ENCODE data around the gene SCRN1. TPM values are rescaled to one million over a fixed set of nuclear protein-coding genes. Genes with fewer than 3 reads are reported as not detected.
A peak's percentile ranks its signal among the peaks of the same experiment; 100 is the strongest.

SCRN1 gene
- total and polyA plus RNA-seq, 7 experiments from 2014 or later = 1.6 to 8.7 (median 2.3) TPM

DNA sequence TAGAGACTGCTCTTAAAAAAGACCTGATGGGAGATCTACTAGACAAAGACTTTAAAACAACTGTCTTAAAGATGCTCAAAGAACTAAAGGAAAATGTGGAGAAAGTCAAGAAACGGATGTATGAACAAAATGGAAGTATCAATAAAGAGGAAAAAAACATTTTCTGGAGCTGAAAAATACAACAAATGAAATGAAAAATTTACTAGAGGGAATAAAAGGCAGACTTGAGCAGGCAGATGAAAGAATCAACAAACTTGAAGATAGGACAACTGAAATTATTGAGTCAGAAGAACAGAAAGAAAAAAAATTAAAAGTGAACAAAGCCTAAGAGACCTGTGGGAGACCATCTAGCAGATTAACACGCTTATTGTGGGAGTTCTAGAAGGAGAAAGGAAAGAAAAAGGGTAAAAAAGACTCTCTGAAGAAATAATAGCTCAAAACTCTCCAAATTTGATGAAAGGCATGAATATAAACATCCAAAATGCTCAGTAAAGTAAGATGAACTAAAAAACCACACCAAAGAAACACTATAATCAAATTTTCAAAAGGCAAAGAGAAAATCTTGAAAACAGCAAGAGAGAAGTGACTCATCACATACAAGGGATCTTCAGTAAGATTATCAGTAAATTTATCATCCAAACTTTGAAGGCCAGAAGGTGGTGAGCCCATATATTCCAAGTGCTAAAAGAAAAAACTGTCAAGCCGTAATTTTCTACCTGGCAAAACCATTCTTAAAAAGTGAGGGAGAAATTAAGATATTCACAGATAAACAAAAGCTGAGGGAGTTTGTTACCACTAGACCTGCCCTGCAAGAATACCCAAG, 83.2 kb downstream of the SCRN1 start:
- no peaks in the 10 kb centered on the region for H3K4me1 Mint-ChIP-seq
- ChIA-PET POLR2A (no interaction called here), CTCF (interaction anchor here (1.1 kb wide), 1 partner anchor 15 kb away, joined by 3 read pairs; no protein-coding TSS in a partner anchor)
- peaks cover 6 to 40% (median 27%) of the 10 kb centered on the region in 5 donors for H3K27me3 Mint-ChIP-seq
- peaks cover 13 to 55% (median 26%) of the 10 kb centered on the region in 11 donors for H3K9me3 Mint-ChIP-seq
- Histone ChIP-seq H3K4me1 (ENCODE audit: control insufficient read depth in 2 of 2, insufficient read depth in 2 of 2, low read length in 2 of 2) (no peaks in the 10 kb centered on the region), H3K9me3 (ENCODE audit: control insufficient read depth in 2 of 3, low read length in 3 of 3) (peaks cover 0 to 22% (median 7%) of the 10 kb centered on the region in 3 experiments), H3K27me3 (ENCODE audit: control insufficient read depth in 2 of 2, insufficient read depth in 2 of 2, low read length in 2 of 2) (no peaks in the 10 kb centered on the region), H3K4me3 (ENCODE audit: low read length) (no peak overlapping the region), H3K36me3 (ENCODE audit: control insufficient read depth in 2 of 3, insufficient read depth in 3 of 3, low read length in 3 of 3) (no peaks in the 10 kb centered on the region), H3K27ac (ENCODE audit: low read depth, low read length) (no peak overlapping the region)
- no peak for DNase-seq
- intact Hi-C loops (cut with micrococcal nuclease) = no loop called here
- H3K36me3 Mint-ChIP-seq = peaks cover 4 to 20% (median 10%) of the 10 kb centered on the region in 5 donors
- H3K27ac Mint-ChIP-seq = no peak overlapping the region
- H3K4me3 Mint-ChIP-seq = no peak overlapping the region
- ATAC-seq = no peak

DNA sequence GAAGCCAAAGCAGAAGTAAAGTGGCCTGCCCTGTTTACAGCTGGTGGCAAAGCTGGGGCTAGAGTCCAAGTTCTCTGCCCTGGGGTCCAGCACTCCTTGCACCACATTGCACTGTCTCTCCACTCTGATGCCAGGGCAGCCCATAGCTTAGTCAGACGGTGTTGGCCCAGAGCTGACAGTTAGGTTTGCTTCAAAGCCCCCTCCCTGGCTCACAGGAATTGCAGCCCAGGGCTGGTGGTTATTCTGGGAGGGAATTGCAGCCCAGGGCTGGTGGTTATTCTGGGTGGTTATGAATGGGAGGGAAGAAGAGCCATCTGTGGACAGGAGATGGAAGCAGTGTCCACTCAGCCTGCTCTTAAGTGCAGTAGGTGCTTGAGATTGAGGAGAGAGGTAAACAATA, 88.9 kb downstream of the SCRN1 start:
- no peak overlapping the region for H3K27ac ChIP-seq (ENCODE audit: low read depth, low read length)
- ATAC-seq (peak; percentile 20), DNase-seq (no peak)
- no peaks in the 10 kb centered on the region for H3K27me3 ChIP-seq (ENCODE audit: control insufficient read depth in 2 of 2, insufficient read depth in 2 of 2, low read length in 2 of 2)
- no peaks in the 10 kb centered on the region for H3K36me3 ChIP-seq (ENCODE audit: control insufficient read depth in 2 of 3, insufficient read depth in 3 of 3, low read length in 3 of 3)
- Mint-ChIP-seq H3K4me1 (peaks cover 0 to 6% (median 0%) of the 10 kb centered on the region in 7 donors), H3K4me3 (no peak overlapping the region), H3K9me3 (peaks cover 6 to 52% (median 13%) of the 10 kb centered on the region in 11 donors), H3K36me3 (peaks cover 0 to 24% (median 5%) of the 10 kb centered on the region in 5 donors), H3K27ac (no peak overlapping the region), H3K27me3 (peaks cover 3 to 40% (median 36%) of the 10 kb centered on the region in 5 donors)
- no peak overlapping the region for H3K4me3 ChIP-seq (ENCODE audit: low read length)
- peaks cover 0 to 10% (median 0%) of the 10 kb centered on the region in 3 experiments for H3K9me3 ChIP-seq (ENCODE audit: control insufficient read depth in 2 of 3, low read length in 3 of 3)
- ChIA-PET POLR2A (no interaction called here), CTCF (no interaction called here)
- intact Hi-C loops (cut with micrococcal nuclease) = no loop called here
- H3K4me1 ChIP-seq (ENCODE audit: control insufficient read depth in 2 of 2, insufficient read depth in 2 of 2, low read length in 2 of 2) = no peaks in the 10 kb centered on the region

DNA sequence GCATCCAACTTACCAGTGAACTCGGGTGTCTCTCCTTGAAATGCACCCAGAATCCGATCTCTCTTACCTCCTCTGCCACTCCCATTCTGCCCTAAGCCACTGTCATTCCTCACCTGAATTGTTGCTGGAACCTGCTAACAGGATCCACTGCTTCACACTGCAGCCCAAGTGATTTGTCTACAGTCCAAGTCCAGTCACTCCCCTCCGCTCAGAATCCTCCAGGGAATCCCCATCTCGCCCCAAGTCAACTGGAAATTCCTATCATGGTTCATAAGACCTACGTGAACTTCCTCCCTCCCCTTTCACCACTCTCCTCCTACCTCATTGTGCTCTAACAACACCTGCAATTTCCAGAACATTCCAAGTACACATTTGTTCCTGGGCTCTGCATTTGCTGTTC, 91.3 kb downstream of the SCRN1 start:
- Mint-ChIP-seq H3K4me1 (peaks cover 0 to 6% (median 0%) of the 10 kb centered on the region in 7 donors), H3K4me3 (no peak overlapping the region), H3K9me3 (peaks cover 0 to 31% (median 5%) of the 10 kb centered on the region in 11 donors), H3K36me3 (peaks cover 0 to 14% (median 5%) of the 10 kb centered on the region in 5 donors), H3K27me3 (peaks cover under 1 to 34% (median 28%) of the 10 kb centered on the region in 5 donors), H3K27ac (no peak overlapping the region)
- Histone ChIP-seq H3K27me3 (ENCODE audit: control insufficient read depth in 2 of 2, insufficient read depth in 2 of 2, low read length in 2 of 2) (no peaks in the 10 kb centered on the region), H3K9me3 (ENCODE audit: control insufficient read depth in 2 of 3, low read length in 3 of 3) (no peaks in the 10 kb centered on the region), H3K36me3 (ENCODE audit: control insufficient read depth in 2 of 3, insufficient read depth in 3 of 3, low read length in 3 of 3) (no peaks in the 10 kb centered on the region), H3K27ac (ENCODE audit: low read depth, low read length) (no peak overlapping the region), H3K4me3 (ENCODE audit: low read length) (no peak overlapping the region), H3K4me1 (ENCODE audit: control insufficient read depth in 2 of 2, insufficient read depth in 2 of 2, low read length in 2 of 2) (no peaks in the 10 kb centered on the region)
- POLR2A ChIA-PET = no interaction called here
- no peak for DNase-seq
- intact Hi-C loops (cut with micrococcal nuclease) = no loop called here
- ATAC-seq = no peak
- CTCF ChIA-PET = no interaction called here

DNA sequence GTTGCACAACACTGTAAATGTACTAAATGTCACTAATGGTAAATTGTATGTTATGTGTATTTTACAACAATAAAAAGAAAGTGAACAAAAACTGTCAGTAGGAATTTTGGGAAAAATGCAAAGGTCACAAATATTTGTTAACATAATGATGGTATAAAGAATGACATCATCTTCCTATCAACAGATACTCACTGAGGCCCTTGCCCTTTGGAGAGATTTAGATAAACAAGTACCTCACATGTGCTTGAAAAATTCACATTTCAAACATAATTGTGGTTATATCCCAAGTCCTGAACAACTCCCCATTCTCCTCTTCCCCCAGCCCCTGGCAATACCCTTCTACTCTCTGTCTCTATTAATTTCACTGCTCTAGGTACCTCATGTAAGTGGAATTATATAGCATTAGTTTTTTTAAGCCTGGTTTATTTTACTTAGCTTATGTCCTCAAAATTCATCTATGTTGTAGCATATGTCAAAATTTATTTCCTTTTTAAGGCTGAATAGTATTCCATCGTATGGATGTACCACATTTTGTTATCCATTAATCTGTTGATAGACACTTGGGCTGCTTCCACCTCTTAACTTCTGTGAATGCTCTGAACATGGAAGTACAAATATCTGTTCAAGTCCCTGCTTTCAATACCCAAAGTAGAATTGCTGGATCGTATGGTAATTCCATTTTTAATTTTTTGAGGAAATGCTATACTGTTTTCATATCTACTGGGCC, 92.8 kb downstream of the SCRN1 start:
- Histone ChIP-seq H3K27ac (ENCODE audit: low read depth, low read length) (no peak overlapping the region), H3K4me3 (ENCODE audit: low read length) (no peak overlapping the region), H3K36me3 (ENCODE audit: control insufficient read depth in 2 of 3, insufficient read depth in 3 of 3, low read length in 3 of 3) (no peaks in the 10 kb centered on the region), H3K9me3 (ENCODE audit: control insufficient read depth in 2 of 3, low read length in 3 of 3) (no peaks in the 10 kb centered on the region), H3K4me1 (ENCODE audit: control insufficient read depth in 2 of 2, insufficient read depth in 2 of 2, low read length in 2 of 2) (no peaks in the 10 kb centered on the region), H3K27me3 (ENCODE audit: control insufficient read depth in 2 of 2, insufficient read depth in 2 of 2, low read length in 2 of 2) (no peaks in the 10 kb centered on the region)
- no peak overlapping the region for H3K27ac Mint-ChIP-seq
- ChIA-PET POLR2A (no interaction called here), CTCF (no interaction called here)
- H3K4me1 Mint-ChIP-seq = peaks cover 0 to 6% (median 0%) of the 10 kb centered on the region in 7 donors
- DNase-seq = no peak
- no peak overlapping the region for H3K4me3 Mint-ChIP-seq
- H3K27me3 Mint-ChIP-seq = peaks cover 0 to 33% (median 28%) of the 10 kb centered on the region in 5 donors
- intact Hi-C loops (cut with micrococcal nuclease) = no loop called here
- peaks cover 0 to 14% (median 5%) of the 10 kb centered on the region in 5 donors for H3K36me3 Mint-ChIP-seq
- peaks cover 0 to 29% (median 5%) of the 10 kb centered on the region in 11 donors for H3K9me3 Mint-ChIP-seq
- no peak for ATAC-seq

DNA sequence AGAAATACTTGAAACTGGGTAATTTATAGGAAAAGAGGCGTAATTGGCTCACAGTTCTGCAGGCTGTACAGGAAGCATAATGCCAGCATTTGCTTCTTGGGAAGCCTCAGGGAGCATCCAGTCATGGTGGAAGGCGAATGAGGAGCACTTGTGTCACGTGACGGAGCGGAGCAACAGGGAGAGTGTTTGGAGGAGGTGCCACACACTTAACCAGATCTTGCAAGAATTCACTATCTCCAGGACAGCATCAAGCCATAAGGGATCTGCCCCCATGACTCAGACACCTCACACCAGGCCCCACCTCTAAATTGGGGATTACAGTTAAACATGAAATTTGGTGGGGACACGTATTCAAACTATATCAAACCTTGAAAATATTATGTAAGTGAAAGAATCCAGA, 94.0 kb downstream of the SCRN1 start:
- no peak for DNase-seq
- H3K27me3 Mint-ChIP-seq = peaks cover 0 to 33% (median 24%) of the 10 kb centered on the region in 5 donors
- H3K36me3 Mint-ChIP-seq = peaks cover 0 to 14% (median 5%) of the 10 kb centered on the region in 5 donors
- intact Hi-C loops (cut with micrococcal nuclease) = no loop called here
- ChIA-PET CTCF (no interaction called here), POLR2A (no interaction called here)
- H3K27ac Mint-ChIP-seq = no peak overlapping the region
- H3K4me3 Mint-ChIP-seq = no peak overlapping the region
- H3K9me3 ChIP-seq (ENCODE audit: control insufficient read depth in 2 of 3, low read length in 3 of 3) = no peaks in the 10 kb centered on the region
- peaks cover 0 to 29% (median 5%) of the 10 kb centered on the region in 11 donors for H3K9me3 Mint-ChIP-seq
- no peaks in the 10 kb centered on the region for H3K36me3 ChIP-seq (ENCODE audit: control insufficient read depth in 2 of 3, insufficient read depth in 3 of 3, low read length in 3 of 3)
- H3K4me1 ChIP-seq (ENCODE audit: control insufficient read depth in 2 of 2, insufficient read depth in 2 of 2, low read length in 2 of 2) = no peaks in the 10 kb centered on the region
- H3K27ac ChIP-seq (ENCODE audit: low read depth, low read length) = no peak overlapping the region
- H3K4me3 ChIP-seq (ENCODE audit: low read length) = no peak overlapping the region
- H3K4me1 Mint-ChIP-seq = peaks cover 0 to 3% (median 0%) of the 10 kb centered on the region in 7 donors
- no peak for ATAC-seq
- H3K27me3 ChIP-seq (ENCODE audit: control insufficient read depth in 2 of 2, insufficient read depth in 2 of 2, low read length in 2 of 2) = no peaks in the 10 kb centered on the region

DNA sequence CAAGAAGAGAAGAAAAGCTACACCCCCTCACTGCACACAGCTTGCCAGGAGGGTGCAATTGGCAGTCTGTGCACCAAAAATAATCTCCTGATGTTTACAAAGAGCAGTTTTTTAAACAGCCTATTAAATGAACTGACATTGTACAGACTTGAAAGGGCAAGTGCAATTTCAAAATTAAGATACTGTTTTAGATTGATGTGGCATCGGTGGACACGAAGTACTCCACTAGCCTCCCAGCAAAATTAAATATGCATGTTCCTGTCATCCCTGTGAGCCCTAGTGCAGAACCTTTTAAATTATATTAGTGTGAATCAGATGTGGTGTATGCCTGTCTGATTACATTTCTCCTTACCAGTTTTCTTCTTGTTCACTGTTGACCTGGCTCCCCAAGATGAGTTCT, 95.3 kb downstream of the SCRN1 start:
- H3K4me3 ChIP-seq (ENCODE audit: low read length) = no peak overlapping the region
- H3K27ac Mint-ChIP-seq = no peak overlapping the region
- peaks cover 0 to 31% (median 24%) of the 10 kb centered on the region in 5 donors for H3K27me3 Mint-ChIP-seq
- no peak for DNase-seq
- H3K9me3 Mint-ChIP-seq = peaks cover 0 to 29% (median 5%) of the 10 kb centered on the region in 11 donors
- intact Hi-C loops (cut with micrococcal nuclease) = no loop called here
- no peaks in the 10 kb centered on the region for H3K4me1 ChIP-seq (ENCODE audit: control insufficient read depth in 2 of 2, insufficient read depth in 2 of 2, low read length in 2 of 2)
- no peak for ATAC-seq
- peaks cover 0 to 14% (median 5%) of the 10 kb centered on the region in 5 donors for H3K36me3 Mint-ChIP-seq
- no peaks in the 10 kb centered on the region for H3K4me1 Mint-ChIP-seq
- ChIA-PET CTCF (no interaction called here), POLR2A (no interaction called here)
- H3K36me3 ChIP-seq (ENCODE audit: control insufficient read depth in 2 of 3, insufficient read depth in 3 of 3, low read length in 3 of 3) = no peaks in the 10 kb centered on the region
- no peaks in the 10 kb centered on the region for H3K27me3 ChIP-seq (ENCODE audit: control insufficient read depth in 2 of 2, insufficient read depth in 2 of 2, low read length in 2 of 2)
- no peak overlapping the region for H3K27ac ChIP-seq (ENCODE audit: low read depth, low read length)
- H3K9me3 ChIP-seq (ENCODE audit: control insufficient read depth in 2 of 3, low read length in 3 of 3) = no peaks in the 10 kb centered on the region
- H3K4me3 Mint-ChIP-seq = no peak overlapping the region
